ENCODE measurements around the gene SNX22.

- TF ChIP-seq CTCF (IDR thresholded peaks at IDR 0.05) (peak; percentile 80 to 99 (median 92)), POLR2AphosphoS5 (IDR thresholded peaks at IDR 0.05) (peak in 2 of 4 donors; percentile 42 to 56), POLR2A (IDR thresholded peaks at IDR 0.05) (no peak)
These were observed 2.2 kb downstream of the SNX22 start for GRCh38 chr15:64153480-64154367.
